ENCODE results near the gene ENO4.

ENO4 gene

DNA sequence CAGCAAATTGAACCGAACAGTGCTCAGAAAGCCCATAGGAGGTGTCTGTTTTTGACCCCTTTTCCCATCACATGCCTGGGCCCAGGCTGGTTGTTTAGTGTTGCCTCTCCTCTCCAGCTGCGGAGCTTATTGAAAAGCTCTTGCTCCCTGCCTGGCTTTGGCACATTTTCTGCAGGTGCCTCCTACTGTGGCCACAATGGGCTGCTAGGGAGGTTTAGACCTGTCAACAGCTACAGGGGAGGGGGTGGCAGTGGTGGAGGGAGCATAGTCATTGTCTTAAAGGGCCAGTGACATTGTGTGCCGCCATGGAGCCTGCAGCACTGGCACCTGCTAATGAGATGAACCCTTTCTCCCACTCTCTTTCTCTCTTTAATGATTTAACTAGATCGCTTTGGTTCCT lies 13.2 kb upstream of the ENO4 start:
- H4K20me1 ChIP-seq (ENCODE audit: low read depth, low read length), result no peaks in the 10 kb centered on the region
- H3K4me3 ChIP-seq (ENCODE audit: insufficient read depth, low read length, poor library complexity, severe bottlenecking), result no peak overlapping the region
- no peaks in the 10 kb centered on the region for H3K79me2 ChIP-seq (ENCODE audit: insufficient read depth, low read length)
- no peak overlapping the region for H3K9ac ChIP-seq (ENCODE audit: low read length)
- no peak overlapping the region for H2AFZ ChIP-seq (ENCODE audit: low read depth, low read length, severe bottlenecking)
- no peaks in the 10 kb centered on the region for H3F3A ChIP-seq (ENCODE audit: insufficient read depth)
- TF ChIP-seq EZH2phosphoT487 (conservative IDR thresholded peaks at IDR 0.05; ENCODE audit: low read length), result no peak
- TF ChIP-seq, protein P1, sequence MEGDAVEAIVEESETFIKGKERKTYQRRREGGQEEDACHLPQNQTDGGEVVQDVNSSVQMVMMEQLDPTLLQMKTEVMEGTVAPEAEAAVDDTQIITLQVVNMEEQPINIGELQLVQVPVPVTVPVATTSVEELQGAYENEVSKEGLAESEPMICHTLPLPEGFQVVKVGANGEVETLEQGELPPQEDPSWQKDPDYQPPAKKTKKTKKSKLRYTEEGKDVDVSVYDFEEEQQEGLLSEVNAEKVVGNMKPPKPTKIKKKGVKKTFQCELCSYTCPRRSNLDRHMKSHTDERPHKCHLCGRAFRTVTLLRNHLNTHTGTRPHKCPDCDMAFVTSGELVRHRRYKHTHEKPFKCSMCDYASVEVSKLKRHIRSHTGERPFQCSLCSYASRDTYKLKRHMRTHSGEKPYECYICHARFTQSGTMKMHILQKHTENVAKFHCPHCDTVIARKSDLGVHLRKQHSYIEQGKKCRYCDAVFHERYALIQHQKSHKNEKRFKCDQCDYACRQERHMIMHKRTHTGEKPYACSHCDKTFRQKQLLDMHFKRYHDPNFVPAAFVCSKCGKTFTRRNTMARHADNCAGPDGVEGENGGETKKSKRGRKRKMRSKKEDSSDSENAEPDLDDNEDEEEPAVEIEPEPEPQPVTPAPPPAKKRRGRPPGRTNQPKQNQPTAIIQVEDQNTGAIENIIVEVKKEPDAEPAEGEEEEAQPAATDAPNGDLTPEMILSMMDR (IDR thresholded peaks at IDR 0.05; ENCODE audit: insufficient read depth, low read length, poor library complexity, severe bottlenecking), result no peak
- no peaks in the 10 kb centered on the region for H3K9me2 ChIP-seq (replicated peaks; ENCODE audit: insufficient read depth, low read length)
- no peak overlapping the region for H3K27ac ChIP-seq (ENCODE audit: low read depth, low read length)
- no peaks in the 10 kb centered on the region for H3K9me3 ChIP-seq (ENCODE audit: insufficient read depth, low read length)
- H3K27me3 ChIP-seq (ENCODE audit: low read length), result no peaks in the 10 kb centered on the region
- no peak overlapping the region for H3K4me2 ChIP-seq (ENCODE audit: low read depth, low read length, poor library complexity, severe bottlenecking)
- no peaks in the 10 kb centered on the region for H3K36me3 ChIP-seq (ENCODE audit: low read length)

DNA sequence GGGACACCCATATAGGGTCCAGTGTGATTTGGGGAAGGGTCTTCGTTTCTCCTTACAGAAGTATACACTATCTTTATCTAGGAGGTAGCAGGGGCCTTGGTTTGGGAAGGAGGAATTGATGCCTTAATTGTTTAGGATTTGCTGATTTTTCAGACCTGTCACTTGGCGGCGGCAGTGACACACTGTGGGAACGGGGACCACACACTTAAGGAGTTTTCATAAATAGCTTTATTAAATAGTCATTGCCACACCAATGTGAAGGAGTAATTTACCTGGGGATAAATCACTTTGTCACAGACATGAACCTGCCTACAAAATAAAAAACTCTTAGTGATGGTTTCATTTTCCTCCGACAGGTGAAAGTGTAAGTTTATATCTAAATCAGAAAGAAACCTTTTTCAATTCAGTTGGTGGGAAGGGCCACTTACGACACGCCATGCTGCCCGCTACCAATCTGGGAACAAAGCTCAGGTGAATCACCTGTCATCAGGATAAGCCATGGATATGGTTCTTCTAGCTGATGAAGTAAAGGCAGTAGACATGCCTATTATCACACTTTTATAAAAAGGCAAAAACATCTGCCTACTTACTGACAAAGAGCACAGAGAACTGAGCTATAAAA lies 12.3 kb upstream of the ENO4 start:
- Histone ChIP-seq H3F3A (ENCODE audit: insufficient read depth) (no peaks in the 10 kb centered on the region), H3K36me3 (ENCODE audit: low read length) (no peaks in the 10 kb centered on the region), H3K27me3 (ENCODE audit: low read length) (no peaks in the 10 kb centered on the region), H3K79me2 (ENCODE audit: insufficient read depth, low read length) (no peaks in the 10 kb centered on the region), H2AFZ (ENCODE audit: low read depth, low read length, severe bottlenecking) (no peak overlapping the region), H3K9ac (ENCODE audit: low read length) (no peak overlapping the region), H3K4me3 (ENCODE audit: insufficient read depth, low read length, poor library complexity, severe bottlenecking) (no peak overlapping the region), H3K4me2 (ENCODE audit: low read depth, low read length, poor library complexity, severe bottlenecking) (no peak overlapping the region), H3K9me2 (replicated peaks; ENCODE audit: insufficient read depth, low read length) (no peaks in the 10 kb centered on the region), H3K27ac (ENCODE audit: low read depth, low read length) (no peak overlapping the region), H4K20me1 (ENCODE audit: low read depth, low read length) (no peaks in the 10 kb centered on the region), H3K9me3 (ENCODE audit: insufficient read depth, low read length) (no peaks in the 10 kb centered on the region)
- no peak for TF ChIP-seq EZH2phosphoT487 (conservative IDR thresholded peaks at IDR 0.05; ENCODE audit: low read length)
- TF ChIP-seq, protein P1 (IDR thresholded peaks at IDR 0.05; ENCODE audit: insufficient read depth, low read length, poor library complexity, severe bottlenecking), result no peak

DNA sequence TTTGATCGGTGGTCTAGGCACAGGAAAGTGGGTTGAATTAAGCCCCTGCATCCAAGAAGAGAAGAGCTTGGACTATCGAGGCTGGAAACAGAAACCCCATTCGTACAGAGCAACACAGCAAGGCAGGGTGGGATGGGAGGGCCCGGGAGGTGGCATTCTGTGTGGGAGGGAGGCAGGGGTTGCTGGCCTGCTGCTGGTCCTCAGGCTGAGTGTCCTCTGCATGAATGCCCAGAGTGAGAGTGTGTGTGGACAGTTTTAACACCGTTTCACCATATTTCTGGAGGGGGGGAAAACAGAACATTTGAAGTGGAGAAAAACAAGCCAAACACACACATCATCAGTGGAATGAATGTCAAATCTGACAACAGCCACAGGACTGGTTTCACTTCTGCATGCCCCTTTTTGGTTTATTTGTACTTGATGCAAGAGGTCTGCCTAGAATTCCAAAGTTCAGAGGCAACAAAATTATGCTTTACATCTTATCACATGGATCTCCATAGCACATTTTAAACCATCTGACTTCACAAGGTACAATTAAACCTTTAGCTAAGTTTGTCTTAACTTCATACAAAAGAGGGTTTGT lies 11.1 kb upstream of the ENO4 start:
- TF ChIP-seq, protein P1 (IDR thresholded peaks at IDR 0.05; ENCODE audit: insufficient read depth, low read length, poor library complexity, severe bottlenecking), result no peak
- no peak for TF ChIP-seq EZH2phosphoT487 (conservative IDR thresholded peaks at IDR 0.05; ENCODE audit: low read length)
- no peak overlapping the region for H2AFZ ChIP-seq (ENCODE audit: low read depth, low read length, severe bottlenecking)
- no peaks in the 10 kb centered on the region for H3K9me3 ChIP-seq (ENCODE audit: insufficient read depth, low read length)
- H3K36me3 ChIP-seq (ENCODE audit: low read length), result no peaks in the 10 kb centered on the region
- H3K9me2 ChIP-seq (replicated peaks; ENCODE audit: insufficient read depth, low read length), result no peaks in the 10 kb centered on the region
- H3K4me2 ChIP-seq (ENCODE audit: low read depth, low read length, poor library complexity, severe bottlenecking), result no peak overlapping the region
- H3F3A ChIP-seq (ENCODE audit: insufficient read depth), result no peaks in the 10 kb centered on the region
- no peak overlapping the region for H3K27ac ChIP-seq (ENCODE audit: low read depth, low read length)
- H3K27me3 ChIP-seq (ENCODE audit: low read length), result no peaks in the 10 kb centered on the region
- no peak overlapping the region for H3K4me3 ChIP-seq (ENCODE audit: insufficient read depth, low read length, poor library complexity, severe bottlenecking)
- no peaks in the 10 kb centered on the region for H3K79me2 ChIP-seq (ENCODE audit: insufficient read depth, low read length)
- H4K20me1 ChIP-seq (ENCODE audit: low read depth, low read length), result no peaks in the 10 kb centered on the region
- H3K9ac ChIP-seq (ENCODE audit: low read length), result no peak overlapping the region
